Lower leg skin (tissue), 3 donors: ENCODE measurements around the gene UAP1.
"Not testable (repeated sequence)": the region's sequence is repeated elsewhere in the genome, so short reads cannot be mapped to it uniquely, and the experiment has no call there.

Experiments used
- CTCF ChIP-seq, 3 donors: fragments of 450-650 bp; IDR thresholded peaks; one replicate each; pipeline ENCODE4 v1.5.1; 2016; ENCODE audit warnings: antibody characterized with exemption in 3 of 3, mild to moderate bottlenecking in 3 of 3, moderate library complexity in 2 of 3
- POLR2A ChIP-seq, 2 donors: fragments of 450-650 bp; IDR thresholded peaks; one replicate each; pipeline ENCODE4 v1.6.1; 2016 to 2017; ENCODE audit warnings: antibody characterized with exemption in 2 of 2, mild to moderate bottlenecking in 1 of 2, moderate library complexity in 1 of 2

DNA sequence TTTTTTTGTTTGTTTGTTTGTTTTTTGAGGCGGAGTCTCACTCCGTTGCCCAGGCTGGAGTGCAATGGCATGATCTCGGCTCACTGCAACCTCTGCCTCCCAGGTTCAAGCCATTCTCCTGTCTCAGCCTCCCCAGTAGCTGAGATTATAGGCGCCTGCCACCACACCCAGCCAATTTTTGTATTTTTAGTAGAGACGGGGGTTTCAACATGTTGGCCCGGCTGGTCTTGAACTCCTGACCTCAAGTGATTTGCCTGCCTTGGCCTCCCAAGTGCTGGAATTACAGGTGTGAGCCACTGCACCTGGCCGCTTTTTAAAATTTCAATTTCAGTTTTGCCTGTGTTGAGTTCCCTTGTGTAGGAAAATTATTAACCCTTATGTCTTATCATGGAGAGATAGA lies 9.6 kb downstream of the UAP1 start:
- not testable (repeated sequence) for TF ChIP-seq CTCF, POLR2A (IDR thresholded peaks at IDR 0.05)
